Keratinocyte (primary cell): ENCODE data around the gene CD247. TPM values are rescaled to one million over a fixed set of nuclear protein-coding genes. Genes with fewer than 3 reads are reported as not detected.

Experiments used
- DNase-seq: peaks from one replicate; pipeline ENCODE4 v3.0.0-alpha.2; 2011; ENCODE audit warnings: low read depth, missing footprints, low spot score
- FAIRE-seq: peaks from 2 replicates; lab custom pipeline; 2011; peaks lifted over from hg19 to GRCh38; lab: Jason Lieb, UNC
- H2AFZ ChIP-seq: 2 replicates; pipeline ENCODE4 v1.6.0; 2012; ENCODE audit warnings: low read length, control low read depth, inconsistent platforms; ENCODE audit not compliant: control insufficient read depth
- H3K27ac ChIP-seq: 2 replicates; pipeline ENCODE4 v1.5.1; 2011; ENCODE audit warnings: low read length; ENCODE audit not compliant: control insufficient read depth, insufficient read depth
- H3K27me3 ChIP-seq: 3 replicates; pipeline ENCODE4 v1.6.0; 2011; ENCODE audit warnings: low read length; ENCODE audit not compliant: control insufficient read depth, insufficient read depth; ENCODE audit errors: extremely low read depth
- H3K36me3 ChIP-seq, 2 experiments: 2 replicates in 1 of 2; 3 replicates in 1 of 2; pipeline ENCODE4 v1.5.1; 2011; ENCODE audit warnings: low read length in 2 of 2, mild to moderate bottlenecking in 1 of 2; ENCODE audit not compliant: control insufficient read depth in 2 of 2, insufficient read depth in 2 of 2; ENCODE audit errors: extremely low read depth in 1 of 2
- H3K4me1 ChIP-seq: 3 replicates; pipeline ENCODE4 v1.5.1; 2011; ENCODE audit warnings: low read length; ENCODE audit not compliant: control insufficient read depth, insufficient read depth; ENCODE audit errors: extremely low read depth
- H3K4me2 ChIP-seq: 3 replicates; pipeline ENCODE4 v1.6.0; 2011; ENCODE audit warnings: low read depth, low read length; ENCODE audit not compliant: control insufficient read depth, insufficient read depth; ENCODE audit errors: extremely low read depth
- H3K4me3 ChIP-seq, 3 experiments: fragments of 200-600 bp in 1 of 3; sonication (generic) in 1 of 3; 2 replicates in 2 of 3; 3 replicates in 1 of 3; pipeline ENCODE4 v1.5.1; 2011 to 2016; ENCODE audit warnings: low read length in 3 of 3, mild to moderate bottlenecking in 3 of 3, control low read depth in 2 of 3, inconsistent platforms in 1 of 3, low read depth in 1 of 3, mixed read lengths in 1 of 3, mixed run types in 1 of 3, moderate library complexity in 1 of 3; ENCODE audit not compliant: control insufficient read depth in 2 of 3, insufficient read depth in 2 of 3; ENCODE audit errors: extremely low read depth in 1 of 3
- H3K79me2 ChIP-seq: 2 replicates; pipeline ENCODE4 v1.6.0; 2012; ENCODE audit warnings: low read length; ENCODE audit not compliant: control insufficient read depth, insufficient read depth
- H3K9ac ChIP-seq: 3 replicates; pipeline ENCODE4 v1.6.0; 2011; ENCODE audit warnings: low read length; ENCODE audit not compliant: control insufficient read depth, insufficient read depth; ENCODE audit errors: extremely low read depth
- H3K9me1 ChIP-seq: 3 replicates; pipeline ENCODE4 v1.6.0; 2011; ENCODE audit warnings: low read length; ENCODE audit not compliant: control insufficient read depth, insufficient read depth; ENCODE audit errors: extremely low read depth
- H3K9me3 ChIP-seq: 2 replicates; pipeline ENCODE4 v1.5.1; 2012; ENCODE audit warnings: low read depth, low read length; ENCODE audit not compliant: control insufficient read depth
- H4K20me1 ChIP-seq: 3 replicates; pipeline ENCODE4 v1.6.0; 2011; ENCODE audit warnings: low read length; ENCODE audit not compliant: control insufficient read depth, insufficient read depth; ENCODE audit errors: extremely low read depth
- CTCF ChIP-seq, 3 experiments: IDR thresholded peaks in 1 of 3; conservative IDR thresholded peaks in 1 of 3; optimal IDR thresholded peaks in 1 of 3; 2 replicates in 2 of 3; 3 replicates in 1 of 3; pipeline versions ENCODE3 to v1.5.1; 2011; ENCODE audit warnings: low read length in 3 of 3, mild to moderate bottlenecking in 3 of 3, moderate library complexity in 2 of 3, control low read depth in 1 of 3, inconsistent platforms in 1 of 3; ENCODE audit not compliant: insufficient read depth in 2 of 3; ENCODE audit errors: extremely low read depth in 1 of 3
- EZH2 ChIP-seq: IDR thresholded peaks from one replicate; pipeline ENCODE4 v1.6.1; 2012; ENCODE audit warnings: inconsistent platforms, mild to moderate bottlenecking, low read length, moderate library complexity
- dilution Hi-C: fragments of 300-500 bp; cut with MboI; formaldehyde crosslinking; loops from one replicate; pipeline ENCODE4 v1.7.0; 2020; ENCODE audit warnings: low sequenced_read_pairs; ENCODE audit not compliant: extremely low pct_ligation_motif_present
- polyA plus RNA-seq, 5 experiments: library from polyadenylated mRNA; depleted of rRNA in 3 of 5; stranded (reverse) in 3 of 5; stranded (forward) in 1 of 5; unstranded in 1 of 5; fragments of >200 nt; gene quantifications; 1 replicate in 1 of 5; 2 replicates in 3 of 5; 3 replicates in 1 of 5; pipeline versions ENCODE4 v1.2.1 to v1.2.3, GENCODE V29; 2011 to 2012; ENCODE audit warnings: missing spikeins in 2 of 5, low read depth in 1 of 5, low replicate concordance in 1 of 5

Gene CD247
- polyA plus RNA-seq, 1 donor (not counting 4 experiments of a cell fraction or from before 2014, with no cell fraction given), result not detected

GRCh38 chr1:167463875-167464575 is 54.3 kb downstream of the CD247 start:
- Histone ChIP-seq H3K79me2 (no peaks in the 10 kb centered on the region), H3K9me3 (no peaks in the 10 kb centered on the region), H3K36me3 (no peaks in the 10 kb centered on the region), H3K9ac (no peak overlapping the region), H2AFZ (no peak overlapping the region), H3K27ac (no peak overlapping the region), H3K4me3 (no peak overlapping the region), H3K27me3 (no peaks in the 10 kb centered on the region), H3K9me1 (no peaks in the 10 kb centered on the region), H3K4me2 (no peak overlapping the region), H3K4me1 (peaks cover 4% of the 10 kb centered on the region), H4K20me1 (no peaks in the 10 kb centered on the region)
- FAIRE-seq (no peak), DNase-seq (no peak)
- dilution Hi-C loops, result no loop called here
- TF ChIP-seq CTCF (optimal IDR thresholded peaks at IDR 0.05 in 1 of 3, IDR thresholded peaks at IDR 0.05 in 1 of 3, conservative IDR thresholded peaks at IDR 0.05 in 1 of 3; ENCODE audit: extremely low read depth in 1 of 3, insufficient read depth in 2 of 3, low read length in 3 of 3), result no peak
- no peak for TF ChIP-seq EZH2

- Histone ChIP-seq H4K20me1 (no peaks in the 10 kb centered on the region), H3K4me1 (peaks cover 4% of the 10 kb centered on the region), H3K27me3 (no peaks in the 10 kb centered on the region), H3K27ac (no peak overlapping the region), H3K4me2 (no peak overlapping the region), H3K9me3 (no peaks in the 10 kb centered on the region), H2AFZ (no peak overlapping the region), H3K9me1 (no peaks in the 10 kb centered on the region), H3K36me3 (no peaks in the 10 kb centered on the region), H3K4me3 (no peak overlapping the region), H3K9ac (no peak overlapping the region), H3K79me2 (no peaks in the 10 kb centered on the region)
- dilution Hi-C loops, result no loop called here
- FAIRE-seq (no peak), DNase-seq (no peak)
- no peak for TF ChIP-seq EZH2
- TF ChIP-seq CTCF (optimal IDR thresholded peaks at IDR 0.05 in 1 of 3, IDR thresholded peaks at IDR 0.05 in 1 of 3, conservative IDR thresholded peaks at IDR 0.05 in 1 of 3; ENCODE audit: extremely low read depth in 1 of 3, insufficient read depth in 2 of 3, low read length in 3 of 3), result no peak
Observed at GRCh38 chr1:167463080-167463479, 55.2 kb downstream of the CD247 start.
